Karpas-422 (cell line): ENCODE data around the gene ARRDC4. TPM values are rescaled to one million over a fixed set of nuclear protein-coding genes. Genes with fewer than 3 reads are reported as not detected.

Source experiments
- DNase-seq: peaks from one replicate; pipeline ENCODE4 v3.0.0-alpha.2; 2015
- H2AFZ ChIP-seq: fragments of 200-600 bp; sonication (generic); 2 replicates; pipeline ENCODE4 v1.6.1; 2014; ENCODE audit warnings: antibody characterized with exemption, low read length, mixed read lengths
- H3K27ac ChIP-seq: fragments of 200-600 bp; sonication (generic); 2 replicates; pipeline ENCODE4 v1.5.1; 2014; ENCODE audit warnings: mild to moderate bottlenecking, low read length, moderate library complexity
- H3K27me3 ChIP-seq: fragments of 200-600 bp; sonication (generic); 2 replicates; pipeline ENCODE4 v1.6.1; 2014; ENCODE audit warnings: low read length, mixed read lengths
- H3K36me3 ChIP-seq: fragments of 200-600 bp; sonication (generic); 2 replicates; pipeline ENCODE4 v1.6.1; 2014; ENCODE audit warnings: low read length, mixed read lengths; ENCODE audit not compliant: insufficient read depth
- H3K4me1 ChIP-seq: fragments of 200-600 bp; sonication (generic); 2 replicates; pipeline ENCODE4 v1.6.1; 2014; ENCODE audit warnings: mild to moderate bottlenecking, low read length, mixed read lengths
- H3K4me2 ChIP-seq: fragments of 200-600 bp; sonication (generic); 2 replicates; pipeline ENCODE4 v1.6.1; 2014; ENCODE audit warnings: low read length, low read depth, mild to moderate bottlenecking; ENCODE audit not compliant: poor library complexity, severe bottlenecking
- H3K4me3 ChIP-seq: fragments of 200-600 bp; sonication (generic); 2 replicates; pipeline ENCODE4 v1.5.1; 2014; ENCODE audit warnings: mild to moderate bottlenecking, antibody characterized with exemption, low read length, mixed read lengths
- H3K79me2 ChIP-seq: fragments of 200-600 bp; sonication (generic); 2 replicates; pipeline ENCODE4 v1.6.1; 2014; ENCODE audit warnings: mild to moderate bottlenecking, low read length, mixed read lengths
- H3K9ac ChIP-seq: fragments of 200-600 bp; sonication (generic); 2 replicates; pipeline ENCODE4 v1.6.0; 2014; ENCODE audit warnings: low read length
- H3K9me2 ChIP-seq: fragments of 200-600 bp; sonication (generic), shearing (Covaris generic); replicated peaks from 2 replicates; pipeline ENCODE4 v1.6.0; 2014; ENCODE audit warnings: mild to moderate bottlenecking, low read length, moderate library complexity; ENCODE audit not compliant: insufficient read depth
- H3K9me3 ChIP-seq: fragments of 300-700, 200-600 bp; sonication (generic); 2 replicates; pipeline ENCODE4 v1.6.1; 2014; ENCODE audit warnings: low read length, mixed read lengths
- H4K20me1 ChIP-seq: fragments of 200-600 bp; sonication (generic); 2 replicates; pipeline ENCODE4 v1.6.1; 2014; ENCODE audit warnings: mild to moderate bottlenecking, antibody characterized with exemption, low read length, low read depth; ENCODE audit not compliant: insufficient read depth
- total RNA-seq: library from RNA; depleted of rRNA; stranded (reverse); fragments of >200 nt; shearing (Covaris generic); gene quantifications from 2 replicates; pipeline ENCODE4 v1.2.3, GENCODE V29; 2014; ENCODE audit warnings: low replicate concordance

ARRDC4 gene
- total RNA-seq, 1 experiment from 2014 or later = not detected

DNA sequence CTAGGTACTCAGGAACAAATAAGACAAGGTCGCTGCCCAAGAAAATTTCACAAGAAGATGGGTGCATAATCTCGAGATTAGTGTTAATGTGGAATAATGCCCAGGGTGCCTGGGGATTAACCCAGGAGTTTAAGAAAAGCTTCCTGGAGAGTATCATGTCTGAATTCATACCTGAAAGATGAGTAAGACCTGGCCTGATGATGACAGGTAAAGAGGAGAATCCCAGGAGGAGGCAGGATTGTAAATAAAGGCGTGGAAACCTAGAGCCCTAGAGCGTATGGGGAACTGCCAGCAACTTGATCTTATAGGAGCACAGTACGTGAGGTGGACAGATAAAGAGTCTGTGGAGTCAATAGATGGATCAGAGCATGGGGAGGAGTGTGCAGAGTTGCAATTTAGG is 43.0 kb downstream of the ARRDC4 start:
- Histone ChIP-seq H3K9ac (no peak overlapping the region), H3K4me3 (no peak overlapping the region), H3K4me1 (no peaks in the 10 kb centered on the region), H3K79me2 (no peaks in the 10 kb centered on the region), H4K20me1 (no peaks in the 10 kb centered on the region), H3K4me2 (no peak overlapping the region), H3K27me3 (no peaks in the 10 kb centered on the region), H3K9me3 (peaks cover 38% of the 10 kb centered on the region), H2AFZ (no peak overlapping the region), H3K9me2 (no peaks in the 10 kb centered on the region), H3K36me3 (no peaks in the 10 kb centered on the region), H3K27ac (no peak overlapping the region)
- DNase-seq = no peak

- peaks cover 35% of the 10 kb centered on the region for H3K9me3 ChIP-seq
- DNase-seq = no peak
- H3K4me1 ChIP-seq = no peaks in the 10 kb centered on the region
- H3K79me2 ChIP-seq = no peaks in the 10 kb centered on the region
- no peaks in the 10 kb centered on the region for H3K27me3 ChIP-seq
- H3K4me3 ChIP-seq = no peak overlapping the region
- H2AFZ ChIP-seq = no peak overlapping the region
- H3K27ac ChIP-seq = no peak overlapping the region
- no peak overlapping the region for H3K4me2 ChIP-seq
- H4K20me1 ChIP-seq = no peaks in the 10 kb centered on the region
- H3K36me3 ChIP-seq = no peaks in the 10 kb centered on the region
- no peak overlapping the region for H3K9ac ChIP-seq
- no peaks in the 10 kb centered on the region for H3K9me2 ChIP-seq
These were observed 43.5 kb downstream of the ARRDC4 start for GRCh38 chr15:98003996-98004395.

DNA sequence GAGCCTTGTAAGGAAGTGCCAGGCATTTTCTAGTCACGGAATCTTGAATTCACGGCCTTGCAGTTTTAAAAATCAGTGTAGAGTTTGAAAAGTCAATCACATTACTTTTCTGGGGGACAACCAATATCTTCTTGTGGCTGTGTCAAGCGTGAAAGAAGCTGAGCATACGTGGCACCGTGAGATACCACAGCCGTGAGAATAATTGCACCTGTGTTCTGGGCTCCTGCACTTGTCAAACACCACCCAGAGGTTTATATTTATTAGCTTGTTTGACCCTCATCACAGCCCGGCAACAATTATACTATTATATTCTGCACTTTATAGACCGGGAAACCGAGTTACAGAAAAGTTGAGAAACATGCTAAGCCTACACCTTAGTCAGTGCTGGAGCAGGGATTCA is 45.2 kb downstream of the ARRDC4 start:
- Histone ChIP-seq H3K4me2 (no peak overlapping the region), H3K4me1 (no peaks in the 10 kb centered on the region), H3K36me3 (no peaks in the 10 kb centered on the region), H2AFZ (no peak overlapping the region), H3K79me2 (no peaks in the 10 kb centered on the region), H3K27ac (no peak overlapping the region), H4K20me1 (no peaks in the 10 kb centered on the region), H3K9me2 (no peaks in the 10 kb centered on the region), H3K9ac (no peak overlapping the region), H3K4me3 (no peak overlapping the region), H3K27me3 (no peaks in the 10 kb centered on the region), H3K9me3 (peaks cover 38% of the 10 kb centered on the region)
- no peak for DNase-seq

DNA sequence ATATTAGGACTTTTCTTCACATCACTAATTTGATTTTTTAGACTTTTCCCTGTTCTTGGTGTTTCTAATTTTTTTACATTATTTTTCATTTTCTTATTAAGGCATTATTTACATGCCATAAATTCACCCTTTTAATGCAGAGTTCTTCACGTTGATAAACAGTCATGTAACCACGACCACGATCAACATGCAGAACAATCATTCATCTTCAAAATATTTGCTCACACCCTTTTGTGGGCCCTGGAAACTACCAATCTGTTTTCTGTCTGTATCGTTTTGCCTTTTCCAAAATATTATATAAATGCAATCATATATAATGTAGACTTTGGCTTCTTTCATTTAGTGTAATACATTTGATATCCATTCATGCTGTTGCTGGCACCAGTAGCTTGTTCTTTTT is 48.7 kb downstream of the ARRDC4 start:
- Histone ChIP-seq H3K79me2 (no peaks in the 10 kb centered on the region), H3K27me3 (no peaks in the 10 kb centered on the region)
- no peak for DNase-seq

GRCh38 chr15:98009971-98010370 is 49.5 kb downstream of the ARRDC4 start:
- H3K4me3 ChIP-seq = no peak overlapping the region
- no peak overlapping the region for H2AFZ ChIP-seq
- no peaks in the 10 kb centered on the region for H3K36me3 ChIP-seq
- H4K20me1 ChIP-seq = no peaks in the 10 kb centered on the region
- DNase-seq = no peak
- no peak overlapping the region for H3K4me2 ChIP-seq
- H3K9me3 ChIP-seq = peaks cover 15% of the 10 kb centered on the region
- no peak overlapping the region for H3K27ac ChIP-seq
- no peaks in the 10 kb centered on the region for H3K27me3 ChIP-seq
- no peak overlapping the region for H3K9ac ChIP-seq
- no peaks in the 10 kb centered on the region for H3K9me2 ChIP-seq
- no peaks in the 10 kb centered on the region for H3K4me1 ChIP-seq
- H3K79me2 ChIP-seq = no peaks in the 10 kb centered on the region

More for the DNA sequence above, 48.7 kb downstream of the ARRDC4 start:
- H4K20me1 ChIP-seq = no peaks in the 10 kb centered on the region
- H2AFZ ChIP-seq = no peak overlapping the region
- no peaks in the 10 kb centered on the region for H3K36me3 ChIP-seq
- H3K4me2 ChIP-seq = no peak overlapping the region
- peaks cover 15% of the 10 kb centered on the region for H3K9me3 ChIP-seq
- H3K4me1 ChIP-seq = no peaks in the 10 kb centered on the region
- H3K27ac ChIP-seq = no peak overlapping the region
- H3K9me2 ChIP-seq = no peaks in the 10 kb centered on the region
- no peak overlapping the region for H3K9ac ChIP-seq
- H3K4me3 ChIP-seq = no peak overlapping the region

GRCh38 chr15:98012354-98012753 is 51.9 kb downstream of the ARRDC4 start:
- Histone ChIP-seq H3K27me3 (no peaks in the 10 kb centered on the region), H3K9me2 (no peaks in the 10 kb centered on the region), H3K9me3 (peaks cover 19% of the 10 kb centered on the region), H3K27ac (no peak overlapping the region), H3K4me1 (no peaks in the 10 kb centered on the region), H2AFZ (no peak overlapping the region), H3K79me2 (no peaks in the 10 kb centered on the region), H3K36me3 (no peaks in the 10 kb centered on the region), H4K20me1 (no peaks in the 10 kb centered on the region), H3K9ac (no peak overlapping the region), H3K4me3 (no peak overlapping the region), H3K4me2 (no peak overlapping the region)
- DNase-seq = no peak

GRCh38 chr15:98013631-98014030 is 53.1 kb downstream of the ARRDC4 start:
- H3K36me3 ChIP-seq = no peaks in the 10 kb centered on the region
- H3K9me2 ChIP-seq = no peaks in the 10 kb centered on the region
- H3K4me3 ChIP-seq = no peak overlapping the region
- no peak overlapping the region for H3K4me2 ChIP-seq
- H3K27ac ChIP-seq = no peak overlapping the region
- no peaks in the 10 kb centered on the region for H4K20me1 ChIP-seq
- no peaks in the 10 kb centered on the region for H3K79me2 ChIP-seq
- no peak for DNase-seq
- no peak overlapping the region for H3K9ac ChIP-seq
- H3K27me3 ChIP-seq = no peaks in the 10 kb centered on the region
- H3K4me1 ChIP-seq = no peaks in the 10 kb centered on the region
- H3K9me3 ChIP-seq = peaks cover 24% of the 10 kb centered on the region
- no peak overlapping the region for H2AFZ ChIP-seq

GRCh38 chr15:98017150-98017964 is 56.9 kb downstream of the ARRDC4 start:
- Histone ChIP-seq H3K27ac (no peak overlapping the region), H3K27me3 (no peaks in the 10 kb centered on the region), H3K9ac (no peak overlapping the region), H3K4me3 (no peak overlapping the region), H3K9me3 (peaks cover 15% of the 10 kb centered on the region), H3K9me2 (no peaks in the 10 kb centered on the region), H3K4me2 (no peak overlapping the region), H3K36me3 (no peaks in the 10 kb centered on the region), H3K79me2 (no peaks in the 10 kb centered on the region), H3K4me1 (no peaks in the 10 kb centered on the region), H2AFZ (no peak overlapping the region), H4K20me1 (no peaks in the 10 kb centered on the region)
- no peak for DNase-seq
